Astrocyte (in vitro differentiated cells and primary cell): Measurements from ENCODE around the gene EEF1AKMT3. TPM values are rescaled to one million over a fixed set of nuclear protein-coding genes. Genes with fewer than 3 reads are reported as not detected.
A peak's percentile ranks its signal among the peaks of the same experiment; 100 is the strongest.

Experiments
- DNase-seq: peaks from one replicate; pipeline ENCODE4 v3.0.0-alpha.2; 2010; ENCODE audit warnings: low read depth
- FAIRE-seq: peaks from 2 replicates; lab custom pipeline; 2011; peaks lifted over from hg19 to GRCh38; lab: Jason Lieb, UNC
- H2AFZ ChIP-seq: 2 replicates; pipeline ENCODE4 v1.6.0; 2012; ENCODE audit warnings: low read depth, low read length, inconsistent platforms
- H3K27ac ChIP-seq: 2 replicates; pipeline ENCODE4 v1.5.1; 2011; ENCODE audit warnings: low read depth, low read length, inconsistent platforms
- H3K27me3 ChIP-seq: 2 replicates; pipeline ENCODE4 v1.6.0; 2011; ENCODE audit warnings: low read length, inconsistent platforms; ENCODE audit not compliant: insufficient read depth
- H3K36me3 ChIP-seq: 2 replicates; pipeline ENCODE4 v1.5.1; 2011; ENCODE audit warnings: low read length, inconsistent platforms; ENCODE audit not compliant: insufficient read depth
- H3K4me1 ChIP-seq: 2 replicates; pipeline ENCODE4 v1.5.1; 2011; ENCODE audit warnings: low read length, inconsistent platforms; ENCODE audit not compliant: insufficient read depth
- H3K4me2 ChIP-seq: 2 replicates; pipeline ENCODE4 v1.6.0; 2012; ENCODE audit warnings: low read length, inconsistent platforms
- H3K4me3 ChIP-seq: 2 replicates; pipeline ENCODE4 v1.5.1; 2011; ENCODE audit warnings: low read depth, mild to moderate bottlenecking, low read length, inconsistent platforms; ENCODE audit not compliant: insufficient read depth
- H3K79me2 ChIP-seq: 2 replicates; pipeline ENCODE4 v1.6.0; 2012; ENCODE audit warnings: mild to moderate bottlenecking, low read length, inconsistent platforms; ENCODE audit not compliant: insufficient read depth
- H3K9ac ChIP-seq: 2 replicates; pipeline ENCODE4 v1.6.0; 2012; ENCODE audit warnings: mild to moderate bottlenecking, low read length, inconsistent platforms
- H3K9me3 ChIP-seq: 2 replicates; pipeline ENCODE4 v1.5.1; 2012; ENCODE audit warnings: low read depth, mild to moderate bottlenecking, low read length, inconsistent platforms; ENCODE audit not compliant: insufficient read depth
- H4K20me1 ChIP-seq: 2 replicates; pipeline ENCODE4 v1.6.0; 2012; ENCODE audit warnings: low read length, inconsistent platforms; ENCODE audit not compliant: insufficient read depth
- H3K27ac Mint-ChIP-seq: one replicate; pipeline ENCODE4 v1.8.0; 2021; ENCODE audit warnings: mild to moderate bottlenecking, mixed read lengths; ENCODE audit not compliant: unreplicated experiment
- H3K27me3 Mint-ChIP-seq: one replicate; pipeline ENCODE4 v1.8.0; 2021; ENCODE audit warnings: low read depth, mixed read lengths; ENCODE audit not compliant: unreplicated experiment
- H3K36me3 Mint-ChIP-seq: one replicate; pipeline ENCODE4 v1.8.0; 2021; ENCODE audit warnings: low read depth, mixed read lengths; ENCODE audit not compliant: unreplicated experiment
- H3K4me1 Mint-ChIP-seq: one replicate; pipeline ENCODE4 v1.8.0; 2021; ENCODE audit warnings: low read depth, mixed read lengths; ENCODE audit not compliant: unreplicated experiment
- H3K4me3 Mint-ChIP-seq: one replicate; pipeline ENCODE4 v1.8.0; 2021; ENCODE audit warnings: mild to moderate bottlenecking, moderate library complexity, mixed read lengths; ENCODE audit not compliant: unreplicated experiment
- H3K9me3 Mint-ChIP-seq: one replicate; pipeline ENCODE4 v1.8.0; 2021; ENCODE audit warnings: mild to moderate bottlenecking, mixed read lengths; ENCODE audit not compliant: unreplicated experiment
- CTCF ChIP-seq: IDR thresholded peaks from 2 replicates; pipeline ENCODE4 v1.5.1; 2011; ENCODE audit warnings: low read depth, mild to moderate bottlenecking, inconsistent platforms, low read length, moderate library complexity; ENCODE audit not compliant: insufficient read depth
- EZH2 ChIP-seq: IDR thresholded peaks from 2 replicates; pipeline ENCODE4 v1.6.1; 2012; ENCODE audit warnings: mild to moderate bottlenecking, low read length, inconsistent platforms; ENCODE audit not compliant: insufficient read depth
- total RNA-seq: library from RNA; stranded (reverse); gene quantifications from 2 replicates; pipeline ENCODE4 v1.2.1, GENCODE V29; 2021

EEF1AKMT3 gene
- total RNA-seq, 1 donor from 2014 or later, result 8.1 TPM

- Histone ChIP-seq H3K27ac (no peak overlapping the region), H3K4me3 (peak overlapping the region; percentile 41), H3K4me2 (peak overlapping the region; percentile 79), H3K4me1 (peaks cover 11% of the 10 kb centered on the region), H3K79me2 (no peaks in the 10 kb centered on the region), H2AFZ (peak overlapping the region; percentile 46), H3K9ac (no peak overlapping the region), H3K27me3 (peaks cover 65% of the 10 kb centered on the region), H3K36me3 (no peaks in the 10 kb centered on the region), H4K20me1 (peaks cover 9% of the 10 kb centered on the region), H3K9me3 (no peaks in the 10 kb centered on the region)
- Mint-ChIP-seq H3K36me3 (peaks cover 3% of the 10 kb centered on the region), H3K4me1 (peaks cover 19% of the 10 kb centered on the region), H3K27ac (peak overlapping the region; percentile 72), H3K27me3 (peaks cover 72% of the 10 kb centered on the region), H3K9me3 (peaks cover 5% of the 10 kb centered on the region), H3K4me3 (peak overlapping the region; percentile 65)
- DNase-seq (no peak), FAIRE-seq (no peak)
- TF ChIP-seq EZH2 (no peak), CTCF (no peak)
Observed at GRCh38 chr12:57735198-57735855, 37.1 kb upstream of the EEF1AKMT3 start.

- Histone ChIP-seq H3K27me3 (peaks cover 73% of the 10 kb centered on the region), H3K9ac (no peak overlapping the region), H3K4me3 (peak overlapping the region; percentile 41), H3K79me2 (no peaks in the 10 kb centered on the region), H3K9me3 (no peaks in the 10 kb centered on the region), H4K20me1 (peaks cover 9% of the 10 kb centered on the region), H3K27ac (no peak overlapping the region), H3K36me3 (no peaks in the 10 kb centered on the region), H2AFZ (peak overlapping the region; percentile 46), H3K4me1 (peaks cover 11% of the 10 kb centered on the region), H3K4me2 (peak overlapping the region; percentile 79)
- FAIRE-seq, result no peak
- Mint-ChIP-seq H3K27ac (peak overlapping the region; percentile 72), H3K4me3 (peak overlapping the region; percentile 83), H3K36me3 (peaks cover 3% of the 10 kb centered on the region), H3K27me3 (peaks cover 72% of the 10 kb centered on the region), H3K9me3 (peaks cover 5% of the 10 kb centered on the region), H3K4me1 (peaks cover 19% of the 10 kb centered on the region)
- no peak for DNase-seq
- TF ChIP-seq EZH2, result peak; percentile 32
- TF ChIP-seq CTCF, result no peak
Observed at GRCh38 chr12:57735952-57736740, 36.3 kb upstream of the EEF1AKMT3 start.
